ENCODE results near the gene PDE7B. TPM values are rescaled to one million over a fixed set of nuclear protein-coding genes. Genes with fewer than 3 reads are reported as not detected.

Gene PDE7B
- total RNA-seq, 1 experiment from 2014 or later: not detected

- Histone ChIP-seq H3K36me3 (ENCODE audit: insufficient read depth, low read length, poor library complexity, severe bottlenecking) (no peaks in the 10 kb centered on the region), H3K4me1 (ENCODE audit: insufficient read depth, low read length, poor library complexity, severe bottlenecking) (no peaks in the 10 kb centered on the region), H3K27me3 (replicated peaks; ENCODE audit: insufficient read depth, low read depth, low read length, poor library complexity) (peaks cover 21% of the 10 kb centered on the region), H3K9me3 (ENCODE audit: low read depth, low read length, poor library complexity, severe bottlenecking) (no peaks in the 10 kb centered on the region), H3K4me3 (ENCODE audit: low read depth, low read length, poor library complexity, severe bottlenecking) (no peak overlapping the region), H3K27ac (ENCODE audit: low read depth, low read length, poor library complexity, severe bottlenecking) (no peak overlapping the region)
- intact Hi-C loops (cut with micrococcal nuclease; ENCODE audit: unreplicated experiment): no loop called here
- no peak for DNase-seq (ENCODE audit: low spot score)
- BruUV-seq (replicated peaks): no TSS peak
- TF ChIP-seq, protein P1, sequence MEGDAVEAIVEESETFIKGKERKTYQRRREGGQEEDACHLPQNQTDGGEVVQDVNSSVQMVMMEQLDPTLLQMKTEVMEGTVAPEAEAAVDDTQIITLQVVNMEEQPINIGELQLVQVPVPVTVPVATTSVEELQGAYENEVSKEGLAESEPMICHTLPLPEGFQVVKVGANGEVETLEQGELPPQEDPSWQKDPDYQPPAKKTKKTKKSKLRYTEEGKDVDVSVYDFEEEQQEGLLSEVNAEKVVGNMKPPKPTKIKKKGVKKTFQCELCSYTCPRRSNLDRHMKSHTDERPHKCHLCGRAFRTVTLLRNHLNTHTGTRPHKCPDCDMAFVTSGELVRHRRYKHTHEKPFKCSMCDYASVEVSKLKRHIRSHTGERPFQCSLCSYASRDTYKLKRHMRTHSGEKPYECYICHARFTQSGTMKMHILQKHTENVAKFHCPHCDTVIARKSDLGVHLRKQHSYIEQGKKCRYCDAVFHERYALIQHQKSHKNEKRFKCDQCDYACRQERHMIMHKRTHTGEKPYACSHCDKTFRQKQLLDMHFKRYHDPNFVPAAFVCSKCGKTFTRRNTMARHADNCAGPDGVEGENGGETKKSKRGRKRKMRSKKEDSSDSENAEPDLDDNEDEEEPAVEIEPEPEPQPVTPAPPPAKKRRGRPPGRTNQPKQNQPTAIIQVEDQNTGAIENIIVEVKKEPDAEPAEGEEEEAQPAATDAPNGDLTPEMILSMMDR (conservative IDR thresholded peaks at IDR 0.05; ENCODE audit: low read depth, low read length): no peak
- no peak for TF ChIP-seq EZH2 (IDR thresholded peaks at IDR 0.05; ENCODE audit: borderline replicate concordance, low read depth, low read length, poor library complexity, severe bottlenecking)
- ChIA-PET CTCF (no interaction called here), POLR2A (ENCODE audit: low non-redundant PET) (no interaction called here)
Observed at GRCh38 chr6:135887069-135887468, 35.6 kb downstream of the PDE7B start.

GRCh38 chr6:135888818-135889217 is 37.3 kb downstream of the PDE7B start:
- intact Hi-C loops (cut with micrococcal nuclease; ENCODE audit: unreplicated experiment): no loop called here
- BruUV-seq (replicated peaks): no TSS peak
- TF ChIP-seq, protein P1 (conservative IDR thresholded peaks at IDR 0.05; ENCODE audit: low read depth, low read length): no peak
- H3K9me3 ChIP-seq (ENCODE audit: low read depth, low read length, poor library complexity, severe bottlenecking): no peaks in the 10 kb centered on the region
- ChIA-PET CTCF (no interaction called here), POLR2A (ENCODE audit: low non-redundant PET) (no interaction called here)
- H3K27me3 ChIP-seq (replicated peaks; ENCODE audit: insufficient read depth, low read depth, low read length, poor library complexity): peaks cover 17% of the 10 kb centered on the region
- no peak overlapping the region for H3K27ac ChIP-seq (ENCODE audit: low read depth, low read length, poor library complexity, severe bottlenecking)
- no peak overlapping the region for H3K4me3 ChIP-seq (ENCODE audit: low read depth, low read length, poor library complexity, severe bottlenecking)
- no peaks in the 10 kb centered on the region for H3K4me1 ChIP-seq (ENCODE audit: insufficient read depth, low read length, poor library complexity, severe bottlenecking)
- no peak for DNase-seq (ENCODE audit: low spot score)
- H3K36me3 ChIP-seq (ENCODE audit: insufficient read depth, low read length, poor library complexity, severe bottlenecking): no peaks in the 10 kb centered on the region

GRCh38 chr6:135890876-135891275 is 39.4 kb downstream of the PDE7B start:
- DNase-seq (ENCODE audit: low spot score): no peak
- no TSS peak for BruUV-seq (replicated peaks)
- CTCF ChIA-PET: no interaction called here
- POLR2A ChIA-PET (ENCODE audit: low non-redundant PET): no interaction called here
- H3K27me3 ChIP-seq (replicated peaks; ENCODE audit: insufficient read depth, low read depth, low read length, poor library complexity): peaks cover 18% of the 10 kb centered on the region
- H3K4me3 ChIP-seq (ENCODE audit: low read depth, low read length, poor library complexity, severe bottlenecking): no peak overlapping the region
- intact Hi-C loops (cut with micrococcal nuclease; ENCODE audit: unreplicated experiment): no loop called here
- TF ChIP-seq, protein P1 (conservative IDR thresholded peaks at IDR 0.05; ENCODE audit: low read depth, low read length): no peak
- no peaks in the 10 kb centered on the region for H3K9me3 ChIP-seq (ENCODE audit: low read depth, low read length, poor library complexity, severe bottlenecking)
- H3K36me3 ChIP-seq (ENCODE audit: insufficient read depth, low read length, poor library complexity, severe bottlenecking): no peaks in the 10 kb centered on the region
- no peaks in the 10 kb centered on the region for H3K4me1 ChIP-seq (ENCODE audit: insufficient read depth, low read length, poor library complexity, severe bottlenecking)
- no peak overlapping the region for H3K27ac ChIP-seq (ENCODE audit: low read depth, low read length, poor library complexity, severe bottlenecking)

All from A673 (cell line).